Activated CD4-positive, alpha-beta T cell treated with anti-CD3 and anti-CD28 coated beads, Interleukin-2, amount 10 ng/mL, durations not matched to agents 7 days and 5 days (primary cell): ENCODE results near the gene MAP7D1. TPM values are rescaled to one million over a fixed set of nuclear protein-coding genes. Genes with fewer than 3 reads are reported as not detected.
"Not testable (repeated sequence)": the region's sequence is repeated elsewhere in the genome, so short reads cannot be mapped to it uniquely, and the experiment has no call there.

Experiments used
- CTCF ChIA-PET: fragments of 350-600 bp; sonication (Branson Sonifier 250); formaldehyde crosslinking; loops from one replicate; lab custom pipeline; 2021; ENCODE audit warnings: antibody characterized with exemption; lab: Charles Lee
- POLR2A ChIA-PET: fragments of 350-600 bp; sonication (Branson Sonifier 250); formaldehyde crosslinking; loops from one replicate; lab custom pipeline; 2021; ENCODE audit warnings: antibody characterized with exemption; lab: Charles Lee
- DNase-seq: peaks from one replicate; pipeline ENCODE4 v3.0.0-alpha.2; 2020
- H3K27ac Mint-ChIP-seq: one replicate; pipeline ENCODE4 v1.8.0; 2021; ENCODE audit warnings: mild to moderate bottlenecking, moderate library complexity, mixed read lengths
- H3K27me3 Mint-ChIP-seq: one replicate; pipeline ENCODE4 v1.8.0; 2021; ENCODE audit warnings: mixed read lengths
- H3K36me3 Mint-ChIP-seq: one replicate; pipeline ENCODE4 v1.8.0; 2021; ENCODE audit warnings: low read depth, mixed read lengths
- H3K4me1 Mint-ChIP-seq: one replicate; pipeline ENCODE4 v1.8.0; 2021; ENCODE audit warnings: mixed read lengths
- H3K4me3 Mint-ChIP-seq: one replicate; pipeline ENCODE4 v1.8.0; 2021; ENCODE audit warnings: mild to moderate bottlenecking, moderate library complexity, mixed read lengths
- H3K9me3 Mint-ChIP-seq: one replicate; pipeline ENCODE4 v1.8.0; 2021; ENCODE audit warnings: mixed read lengths
- total RNA-seq, 2 experiments: library from RNA; stranded (reverse); gene quantifications; one replicate each; pipeline ENCODE4 v1.2.3, GENCODE V29; 2021

The MAP7D1 gene
- total RNA-seq, 2 experiments from 2014 or later, result 209 to 226 TPM

DNA sequence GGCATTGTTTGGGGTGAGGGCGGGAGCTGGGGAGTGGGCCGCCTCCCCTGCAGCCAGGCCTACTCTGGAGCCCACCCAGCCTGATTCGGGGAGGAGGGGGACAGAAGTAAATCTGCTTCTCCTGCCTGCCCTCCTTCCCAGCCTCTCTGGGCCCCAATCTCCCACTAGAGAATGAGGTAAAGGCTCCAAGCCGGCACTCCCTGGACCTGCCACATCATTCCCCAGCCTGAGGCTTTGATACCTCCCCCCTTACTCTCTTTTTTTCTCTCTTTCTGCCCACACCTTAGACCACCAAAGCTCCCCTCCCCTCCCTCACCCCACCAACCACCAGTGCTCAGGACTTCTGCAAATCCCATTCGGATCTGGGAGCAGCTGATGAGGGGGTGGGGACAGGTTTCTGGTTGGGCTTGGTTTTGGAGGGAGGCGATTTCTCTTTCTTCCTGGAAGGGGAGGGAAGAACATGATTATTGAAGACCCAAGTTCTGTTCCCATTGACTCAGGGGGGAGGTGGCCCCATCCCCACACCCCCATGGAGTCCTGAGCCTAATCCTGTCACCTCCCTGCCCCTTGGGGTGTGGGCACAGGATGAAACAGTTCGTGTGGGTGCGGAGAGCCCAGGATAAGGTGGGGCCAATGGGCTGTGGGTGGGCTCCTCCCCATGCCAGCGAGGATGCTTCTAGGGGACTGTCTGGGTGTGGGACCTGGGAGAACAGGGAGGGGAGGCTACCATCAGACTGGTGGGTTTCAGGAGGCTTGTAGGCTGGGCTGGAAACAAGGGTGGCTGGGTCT, 1.3 kb downstream of the MAP7D1 start:
- ChIA-PET CTCF (interaction anchor here (1.3 to 1.5 kb wide), 2 partner anchors 9 to 132 kb away, joined by 3 to 4 read pairs; no protein-coding TSS in a partner anchor), POLR2A (interaction anchor here (0.5 kb wide), 1 partner anchor 83 kb away, joined by 5 read pairs; no protein-coding TSS in a partner anchor)
- Mint-ChIP-seq H3K36me3 (peaks cover 54% of the 10 kb centered on the region), H3K27ac (peak overlapping the region; percentile 92), H3K4me1 (peaks cover 74% of the 10 kb centered on the region), H3K9me3 (no peaks in the 10 kb centered on the region), H3K27me3 (no peaks in the 10 kb centered on the region), H3K4me3 (peak overlapping the region; percentile 91)
- no peak for DNase-seq

DNA sequence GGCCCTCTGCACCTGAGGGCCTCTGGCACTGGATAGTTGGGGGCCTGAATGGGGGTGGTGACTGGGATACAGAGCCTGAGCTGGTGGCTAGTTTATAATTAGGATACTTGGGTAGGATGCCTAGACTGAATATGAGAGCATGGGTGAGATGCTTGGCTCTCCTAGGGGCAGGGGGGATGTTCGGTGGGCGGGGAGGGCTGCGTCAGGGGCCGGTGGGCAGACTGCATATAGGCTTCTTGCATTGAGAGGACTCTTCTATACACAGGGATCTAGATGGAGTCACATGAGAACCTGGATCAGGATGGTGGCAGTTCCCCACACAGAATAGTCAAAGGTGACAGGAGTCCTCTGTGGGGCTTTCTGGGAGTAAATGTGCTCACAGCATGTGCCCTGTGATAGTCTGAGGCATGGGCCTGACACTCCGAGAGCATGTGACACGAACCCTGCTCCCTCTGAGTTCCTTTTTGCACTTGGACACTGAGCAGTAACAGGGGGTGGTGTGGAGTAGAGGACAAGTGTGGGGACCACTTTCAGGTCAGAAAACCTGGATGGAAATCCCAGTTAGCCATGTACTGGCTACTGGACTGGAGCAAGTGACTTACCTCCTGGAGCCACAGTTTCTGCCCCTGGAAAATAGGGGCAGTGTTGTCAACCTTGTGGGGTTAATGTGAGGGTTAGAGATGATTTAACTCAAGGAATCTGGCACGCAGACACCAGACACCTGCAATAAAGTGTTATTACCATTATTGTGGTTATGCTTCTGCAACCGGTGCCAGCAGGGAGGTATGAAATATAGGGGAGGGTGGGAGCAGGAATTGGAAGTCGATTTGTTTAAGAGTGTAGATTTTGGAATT, 2.2 kb downstream of the MAP7D1 start:
- H3K27me3 Mint-ChIP-seq, result no peaks in the 10 kb centered on the region
- POLR2A ChIA-PET, result no interaction called here
- H3K27ac Mint-ChIP-seq, result peak overlapping the region; percentile 92
- CTCF ChIA-PET, result interaction anchor here (1.3 to 6.1 kb wide), 2 partner anchors 8 kb away, joined by 4 to 85 read pairs; partner anchors contain the start of gene TRAPPC3
- H3K4me1 Mint-ChIP-seq, result peaks cover 76% of the 10 kb centered on the region
- H3K36me3 Mint-ChIP-seq, result peaks cover 62% of the 10 kb centered on the region
- H3K9me3 Mint-ChIP-seq, result no peaks in the 10 kb centered on the region
- no peak for DNase-seq
- H3K4me3 Mint-ChIP-seq, result peak overlapping the region; percentile 91

DNA sequence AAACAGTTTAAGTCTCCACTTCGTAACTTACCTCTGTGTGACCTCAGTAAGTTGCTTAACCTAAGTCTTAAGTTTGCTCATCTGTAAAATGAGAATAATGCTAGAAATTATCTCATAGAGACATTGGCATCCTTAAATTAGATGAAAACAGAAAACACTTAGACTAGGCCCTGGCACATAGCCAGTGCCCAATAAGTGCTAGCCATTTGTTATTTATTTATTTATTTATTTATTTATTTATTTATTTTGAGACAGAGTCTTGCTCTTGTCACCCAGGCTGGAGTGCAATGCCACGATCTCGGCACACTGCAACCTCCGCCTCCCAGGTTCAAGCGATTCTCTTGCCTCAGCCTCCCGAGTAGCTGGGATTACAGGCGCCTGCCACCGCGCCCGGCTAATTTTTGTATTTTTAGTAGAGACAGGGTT, 2.9 kb downstream of the MAP7D1 start:
- Mint-ChIP-seq H3K27ac (peak overlapping the region; percentile 96), H3K36me3 (peaks cover 64% of the 10 kb centered on the region), H3K4me3 (peak overlapping the region; percentile 91), H3K4me1 (peaks cover 73% of the 10 kb centered on the region)
- DNase-seq, H3K27me3 Mint-ChIP-seq, H3K9me3 Mint-ChIP-seq, POLR2A ChIA-PET: not testable (repeated sequence)
- CTCF ChIA-PET, result interaction anchor here (2.6 to 6.1 kb wide), 2 partner anchors 9 to 29 kb away, joined by 20 to 85 read pairs; partner anchors contain the start of gene TRAPPC3

- no peak for DNase-seq
- ChIA-PET POLR2A (interaction anchor here (1.5 kb wide), 1 partner anchor 227 kb away, joined by 4 read pairs; no protein-coding TSS in a partner anchor), CTCF (interaction anchor here (0.6 to 6.1 kb wide), 8 partner anchors 9 to 138 kb away, joined by 3 to 85 read pairs (median 5); partner anchors contain the start of genes THRAP3 and TRAPPC3)
- peaks cover 73% of the 10 kb centered on the region for H3K4me1 Mint-ChIP-seq
- peak overlapping the region; percentile 96 for H3K27ac Mint-ChIP-seq
- H3K9me3 Mint-ChIP-seq, result no peaks in the 10 kb centered on the region
- H3K4me3 Mint-ChIP-seq, result peak overlapping the region; percentile 79
- H3K27me3 Mint-ChIP-seq, result no peaks in the 10 kb centered on the region
- peaks cover 69% of the 10 kb centered on the region for H3K36me3 Mint-ChIP-seq
These were observed 3.8 kb downstream of the MAP7D1 start for GRCh38 chr1:36159614-36160387.

DNA sequence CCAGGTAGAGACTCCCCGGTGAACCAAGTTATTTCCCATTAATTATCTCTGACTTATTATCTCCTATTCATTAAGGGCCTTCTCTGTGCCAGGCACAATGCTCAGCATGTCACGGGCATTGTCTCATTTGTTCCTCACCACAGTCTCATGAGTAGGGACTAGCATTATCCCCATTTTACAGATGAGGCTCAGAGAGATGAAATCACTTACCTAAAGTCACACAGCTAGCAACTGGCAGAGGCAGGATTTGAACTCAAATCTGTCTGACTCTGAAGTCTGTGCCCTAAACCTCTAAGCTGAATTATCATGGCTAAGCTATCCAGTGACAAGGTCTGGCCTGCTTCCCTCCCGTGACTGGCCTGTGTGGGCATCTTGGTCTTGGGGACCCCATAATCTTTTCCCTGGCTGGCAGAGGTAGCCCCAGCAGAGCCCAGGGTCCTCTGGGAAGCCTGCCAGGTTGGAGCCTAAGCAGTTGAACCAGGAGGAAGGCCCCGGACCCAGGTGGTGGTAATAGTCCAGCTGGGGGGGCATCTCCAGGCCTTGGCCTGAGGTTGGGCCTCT, 4.5 kb downstream of the MAP7D1 start:
- DNase-seq, result no peak
- peaks cover 68% of the 10 kb centered on the region for H3K4me1 Mint-ChIP-seq
- CTCF ChIA-PET, result interaction anchor here (0.7 to 6.1 kb wide), 10 partner anchors 9 to 84 kb away, joined by 3 to 85 read pairs (median 4); partner anchors contain the start of genes THRAP3 and TRAPPC3
- no peaks in the 10 kb centered on the region for H3K27me3 Mint-ChIP-seq
- POLR2A ChIA-PET, result interaction anchor here (0.5 to 1.5 kb wide), 3 partner anchors 11 to 227 kb away, joined by 3 to 5 read pairs (median 4); partner anchors contain the start of gene TRAPPC3
- H3K27ac Mint-ChIP-seq, result peak overlapping the region; percentile 96
- H3K36me3 Mint-ChIP-seq, result peaks cover 68% of the 10 kb centered on the region
- peak overlapping the region; percentile 79 for H3K4me3 Mint-ChIP-seq
- no peaks in the 10 kb centered on the region for H3K9me3 Mint-ChIP-seq

DNA sequence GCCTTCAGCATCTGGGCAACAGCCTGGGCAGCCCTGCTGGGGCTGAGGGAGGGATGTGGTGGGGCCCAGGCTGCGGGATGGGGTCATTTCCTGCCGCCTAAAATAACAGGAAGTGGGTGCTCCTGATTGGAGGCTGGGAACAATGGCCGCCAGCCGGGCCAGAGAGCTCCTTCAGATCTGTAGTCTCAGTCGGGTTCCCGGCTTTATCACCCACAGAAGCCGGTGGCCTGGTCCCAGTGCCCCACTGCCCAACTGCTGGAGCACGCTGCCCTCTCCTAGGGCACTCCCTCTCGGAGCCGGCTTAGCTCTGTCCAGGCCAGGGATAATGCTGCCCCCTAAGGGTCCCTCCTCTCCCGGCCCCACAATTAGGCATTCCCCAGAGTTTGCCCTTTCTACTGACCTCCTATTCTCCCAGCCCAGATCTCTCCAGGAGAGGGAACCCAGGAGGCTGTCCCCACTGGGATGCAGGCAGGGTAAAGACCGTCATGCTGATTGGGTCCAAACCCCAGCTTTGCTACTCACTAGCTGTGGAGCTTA, 5.1 kb downstream of the MAP7D1 start:
- peak; percentile 79 for DNase-seq
- Mint-ChIP-seq H3K27me3 (no peaks in the 10 kb centered on the region), H3K36me3 (peaks cover 68% of the 10 kb centered on the region), H3K4me1 (peaks cover 70% of the 10 kb centered on the region), H3K27ac (peak overlapping the region; percentile 96), H3K4me3 (peak overlapping the region; percentile 79), H3K9me3 (no peaks in the 10 kb centered on the region)
- POLR2A ChIA-PET, result interaction anchor here (0.5 to 1.5 kb wide), 4 partner anchors 11 to 226 kb away, joined by 3 to 5 read pairs (median 4); partner anchors contain the start of gene TRAPPC3
- CTCF ChIA-PET, result interaction anchor here (0.6 to 6.1 kb wide), 15 partner anchors 8 to 292 kb away, joined by 3 to 85 read pairs (median 3); partner anchors contain the start of genes THRAP3 and TRAPPC3

GRCh38 chr1:36161641-36162531, 5.9 kb downstream of the MAP7D1 start:
- no peaks in the 10 kb centered on the region for H3K27me3 Mint-ChIP-seq
- ChIA-PET CTCF (interaction anchor here (0.6 to 6.1 kb wide), 10 partner anchors 9 to 293 kb away, joined by 3 to 85 read pairs (median 4); partner anchors contain the start of gene TRAPPC3), POLR2A (interaction anchor here (0.8 to 1.3 kb wide), 2 partner anchors 12 to 162 kb away, joined by 3 to 5 read pairs; partner anchors contain the start of gene TRAPPC3)
- peak overlapping the region; percentile 96 for H3K27ac Mint-ChIP-seq
- peak; percentile 63 for DNase-seq
- peaks cover 70% of the 10 kb centered on the region for H3K36me3 Mint-ChIP-seq
- H3K4me1 Mint-ChIP-seq, result peaks cover 77% of the 10 kb centered on the region
- H3K4me3 Mint-ChIP-seq, result peak overlapping the region; percentile 79
- H3K9me3 Mint-ChIP-seq, result no peaks in the 10 kb centered on the region

DNA sequence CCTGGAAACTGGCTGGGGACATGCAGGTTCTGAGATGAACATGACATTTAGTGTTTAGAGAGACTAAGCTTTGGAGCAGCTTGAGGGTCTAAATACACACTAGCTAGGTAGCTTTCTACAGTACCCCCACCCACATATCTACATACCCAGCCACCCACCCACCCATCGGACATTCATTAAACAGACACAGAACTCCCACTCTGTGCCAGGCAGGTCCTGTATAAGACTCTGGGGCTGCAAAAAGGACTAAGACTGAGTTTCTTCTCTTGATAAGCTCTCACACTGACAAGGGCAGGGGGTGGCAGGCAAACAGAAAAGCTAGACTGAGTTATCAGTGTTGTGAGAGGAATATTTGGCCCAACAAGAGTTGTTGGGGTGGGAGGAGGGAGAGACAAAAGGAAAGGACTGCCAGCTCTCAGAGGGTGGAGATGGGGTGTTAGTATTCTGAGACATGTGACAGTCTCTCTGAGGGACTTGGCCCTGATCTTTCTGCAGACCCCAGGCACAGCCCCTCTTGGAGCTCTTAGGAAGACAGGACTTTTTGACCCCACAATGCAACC, 6.8 kb downstream of the MAP7D1 start:
- Mint-ChIP-seq H3K9me3 (no peaks in the 10 kb centered on the region), H3K27me3 (no peaks in the 10 kb centered on the region), H3K27ac (peak overlapping the region; percentile 96), H3K4me1 (peaks cover 78% of the 10 kb centered on the region), H3K36me3 (peaks cover 66% of the 10 kb centered on the region), H3K4me3 (peak overlapping the region; percentile 79)
- ChIA-PET POLR2A (interaction anchor here (0.8 kb wide), 1 partner anchor 21 kb away, joined by 3 read pairs; no protein-coding TSS in a partner anchor), CTCF (interaction anchor here (1.4 to 6.1 kb wide), 4 partner anchors 8 to 61 kb away, joined by 3 to 85 read pairs (median 10); partner anchors contain the start of genes THRAP3 and TRAPPC3)
- no peak for DNase-seq

DNA sequence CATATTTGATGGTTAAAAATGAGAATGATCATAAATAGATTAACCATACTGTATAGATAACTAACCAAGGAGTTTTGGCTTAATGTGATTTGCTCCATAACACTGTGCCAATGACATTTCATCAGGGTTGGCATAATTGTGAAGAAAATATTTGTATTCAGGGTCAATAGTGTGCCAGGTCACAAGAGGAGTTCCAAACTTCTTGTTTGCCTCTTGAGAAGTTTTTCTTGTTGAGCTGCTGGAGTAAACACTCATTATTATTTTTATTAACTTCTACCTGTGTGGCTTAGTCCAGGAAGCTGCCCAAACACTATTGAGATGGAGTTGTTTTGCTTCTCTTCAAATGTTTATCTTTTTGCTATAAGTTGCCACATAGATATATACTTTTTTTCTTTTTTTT, 7.5 kb downstream of the MAP7D1 start:
- Mint-ChIP-seq H3K4me1 (peaks cover 74% of the 10 kb centered on the region), H3K27me3 (no peaks in the 10 kb centered on the region), H3K9me3 (no peaks in the 10 kb centered on the region), H3K27ac (peak overlapping the region; percentile 96), H3K4me3 (no peak overlapping the region), H3K36me3 (peaks cover 63% of the 10 kb centered on the region)
- DNase-seq, result no peak
- POLR2A ChIA-PET, result interaction anchor here (0.5 to 0.8 kb wide), 2 partner anchors 21 to 194 kb away, joined by 3 to 8 read pairs; no protein-coding TSS in a partner anchor
- CTCF ChIA-PET, result interaction anchor here (1.0 to 6.1 kb wide), 4 partner anchors 13 to 60 kb away, joined by 3 to 85 read pairs (median 10); partner anchors contain the start of genes THRAP3 and TRAPPC3

DNA sequence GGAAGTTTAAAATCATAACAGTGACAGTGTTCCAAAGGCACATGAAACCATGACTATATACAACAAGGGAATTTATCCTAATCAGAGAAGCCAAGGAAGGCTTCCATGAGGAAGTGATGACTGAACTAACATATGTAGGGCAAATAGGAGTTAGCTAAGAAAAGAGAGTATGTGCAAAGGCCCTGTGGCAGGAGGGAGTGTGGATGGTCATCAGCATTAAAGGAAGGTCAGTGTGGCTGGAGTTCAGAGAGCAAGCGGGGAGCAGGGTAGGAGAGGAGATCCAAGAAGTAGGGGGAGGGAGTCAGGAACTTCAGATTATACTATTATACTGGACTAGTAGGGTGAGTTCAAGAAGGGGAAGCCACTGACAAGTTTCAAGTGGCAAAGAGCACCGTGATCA, 8.4 kb downstream of the MAP7D1 start:
- Mint-ChIP-seq H3K9me3 (no peaks in the 10 kb centered on the region), H3K36me3 (peaks cover 58% of the 10 kb centered on the region), H3K4me3 (no peak overlapping the region), H3K4me1 (peaks cover 71% of the 10 kb centered on the region), H3K27ac (peak overlapping the region; percentile 76), H3K27me3 (no peaks in the 10 kb centered on the region)
- CTCF ChIA-PET, result interaction anchor here (1.0 to 6.1 kb wide), 5 partner anchors 9 to 59 kb away, joined by 3 to 85 read pairs (median 5); partner anchors contain the start of genes THRAP3 and TRAPPC3
- DNase-seq, result no peak
- POLR2A ChIA-PET, result no interaction called here
